NCI-H128 (cell line): ENCODE data around the gene PDE5A.
"Not testable (repeated sequence)": the region's sequence is repeated elsewhere in the genome, so short reads cannot be mapped to it uniquely, and the experiment has no call there.

Experiments
- DNase-seq: peaks from one replicate; lab custom pipeline; 2025; ENCODE audit not compliant: unreplicated experiment; lab: John Stamatoyannopoulos, UW

The PDE5A gene

DNA sequence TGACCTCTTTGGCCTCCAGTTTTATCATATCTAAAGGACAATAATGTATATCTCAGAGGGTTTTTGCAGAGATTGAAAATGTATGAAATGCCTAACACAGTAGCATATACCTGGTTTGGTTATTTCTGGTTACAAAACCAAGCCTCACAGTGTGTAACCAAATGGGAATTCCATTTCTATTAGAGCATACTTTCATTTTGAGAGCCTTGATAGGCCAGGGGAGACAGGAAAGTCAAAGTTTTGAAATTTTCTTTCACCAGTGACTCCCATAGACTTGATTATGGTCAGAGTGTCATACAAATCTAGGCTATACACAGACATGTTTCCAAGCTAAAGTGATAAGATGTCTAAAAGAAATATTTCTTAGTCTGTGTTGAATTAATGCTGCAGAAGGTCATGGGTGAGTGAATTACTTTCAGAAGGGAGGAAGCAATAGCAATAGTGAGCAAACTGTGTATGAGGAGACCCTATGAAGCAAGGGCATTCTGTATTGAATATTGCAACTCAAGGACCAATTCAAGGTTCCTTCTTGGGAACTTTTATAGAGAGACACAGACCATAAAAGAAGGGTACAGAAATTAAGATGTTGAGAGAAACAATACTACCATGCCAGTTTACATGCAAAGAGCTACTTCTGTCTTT lies 151.1 kb downstream of the PDE5A start:
- no peak for DNase-seq

DNA sequence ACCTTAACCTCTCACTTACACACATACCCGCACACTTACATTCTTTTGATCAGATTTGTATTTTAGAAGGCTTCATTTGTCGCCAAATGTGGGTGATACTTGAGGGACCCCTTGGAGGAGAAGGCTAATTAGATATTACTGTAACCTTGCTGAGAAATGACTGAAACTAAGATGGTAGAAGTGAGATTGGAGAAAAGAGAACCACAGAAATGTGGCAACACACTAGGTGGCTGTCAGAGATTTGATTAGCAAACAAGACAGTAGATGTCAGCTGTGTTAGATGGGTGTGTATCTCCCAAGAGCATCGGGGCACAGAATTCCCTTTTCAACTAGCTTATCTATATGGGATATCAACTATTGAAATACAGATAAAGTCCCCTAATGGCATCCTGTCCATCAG lies 157.3 kb downstream of the PDE5A start:
- no peak for DNase-seq

DNA sequence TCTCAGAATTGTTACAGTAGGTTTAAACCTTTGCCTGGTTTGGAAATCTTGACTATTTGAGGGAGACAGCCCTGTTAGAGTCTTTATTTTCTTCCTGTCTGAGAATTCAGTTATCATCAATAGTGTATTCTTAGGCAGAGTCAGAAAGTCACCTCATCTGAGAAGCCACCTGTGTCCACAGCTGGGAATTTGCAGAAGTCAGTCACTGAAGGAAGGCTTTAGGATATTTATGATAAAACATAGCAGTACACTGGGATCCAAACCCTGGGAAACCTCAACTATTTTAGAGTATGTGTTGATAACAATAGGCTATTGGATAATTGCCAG lies 157.9 kb downstream of the PDE5A start:
- DNase-seq, result not testable (repeated sequence)

DNA sequence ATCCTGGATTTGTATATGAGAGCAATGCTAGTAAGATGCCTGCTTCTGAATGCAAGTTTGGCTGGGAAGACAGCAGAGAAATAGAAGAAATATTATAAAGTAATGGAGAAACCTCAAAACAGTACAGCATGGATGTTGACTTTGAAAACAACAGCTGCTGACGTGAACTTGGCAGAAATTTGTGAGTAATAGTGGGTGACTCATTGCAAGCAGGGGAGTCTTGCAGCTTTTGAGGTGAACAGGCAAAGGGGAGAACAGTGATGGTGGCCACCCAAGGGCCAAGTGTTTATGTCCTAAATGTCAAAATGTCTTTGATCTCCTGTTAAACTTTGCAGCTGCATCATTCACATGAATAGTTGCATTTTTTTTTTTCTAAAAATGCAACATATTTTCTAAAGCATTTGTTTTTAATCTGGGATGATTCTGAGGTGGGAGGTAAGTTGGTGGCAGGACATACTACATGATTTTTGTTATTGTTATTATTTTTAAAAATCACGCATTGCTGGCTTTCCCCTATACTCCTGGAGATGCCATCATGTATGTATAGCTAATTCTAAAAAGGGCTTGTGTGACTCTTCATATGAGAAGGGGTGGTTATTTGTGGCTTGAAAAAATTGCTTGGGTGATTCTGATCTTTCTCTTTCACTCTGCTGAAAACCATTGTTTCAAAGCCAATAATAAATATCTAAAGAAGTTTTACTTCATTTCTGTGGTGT lies 158.4 kb downstream of the PDE5A start:
- DNase-seq, result not testable (repeated sequence)

DNA sequence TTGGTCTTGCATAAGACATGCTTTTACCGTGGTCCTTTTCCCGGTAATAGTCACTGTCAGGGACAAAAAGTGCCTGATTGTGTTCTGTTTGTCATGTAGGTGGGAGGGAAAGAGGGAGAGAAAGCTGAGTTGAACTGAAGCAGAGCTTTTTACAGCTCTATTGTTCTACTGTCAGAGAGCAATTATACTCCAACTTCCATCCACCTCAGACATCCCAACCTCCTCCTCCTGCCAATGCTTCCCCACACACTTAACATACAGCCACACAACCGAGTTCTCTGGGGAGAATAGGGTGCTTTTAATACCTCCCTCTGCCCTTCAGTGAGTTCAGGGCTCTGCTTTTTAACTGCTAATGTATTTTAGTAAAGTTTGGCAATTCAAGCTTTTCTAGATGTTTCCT lies 159.6 kb downstream of the PDE5A start:
- DNase-seq, result not testable (repeated sequence)

DNA sequence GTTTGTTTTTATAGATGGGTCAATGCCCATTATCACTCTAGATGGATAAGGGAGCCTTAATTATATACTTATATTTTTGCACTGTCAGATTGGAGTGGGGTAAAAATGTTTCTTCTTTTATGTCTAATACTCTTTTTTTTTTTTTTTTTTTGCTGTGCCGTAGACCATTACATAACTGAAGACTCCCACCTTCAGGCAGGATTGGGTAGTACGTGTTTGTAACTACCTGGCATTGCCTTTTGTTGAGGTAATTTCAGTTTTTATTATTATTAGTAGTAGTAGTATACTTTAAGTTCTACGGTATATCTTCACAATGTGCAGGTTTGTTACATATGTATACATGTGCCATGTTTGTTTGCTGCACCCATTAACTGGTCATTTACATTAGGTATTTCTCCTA lies 165.9 kb downstream of the PDE5A start:
- not testable (repeated sequence) for DNase-seq

DNA sequence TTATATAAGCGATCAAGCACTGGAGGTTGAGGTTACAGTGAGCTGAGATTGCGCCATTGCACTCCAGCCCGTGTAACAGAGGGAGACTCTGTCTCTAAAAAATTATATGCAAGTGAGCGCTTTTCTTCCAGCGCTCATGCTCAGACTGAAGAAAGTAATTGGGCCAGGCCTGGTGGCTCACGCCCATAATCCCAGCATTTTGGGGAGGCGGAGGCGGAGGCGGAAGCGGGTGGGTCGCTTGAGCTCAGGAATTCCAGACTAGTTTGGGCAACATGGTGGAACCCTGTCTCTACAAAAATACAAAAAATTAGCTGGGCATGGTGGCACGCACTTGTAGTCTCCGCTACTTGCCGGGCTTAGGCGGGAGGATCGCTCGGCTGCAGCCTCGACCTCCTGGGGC lies 172.9 kb downstream of the PDE5A start:
- DNase-seq, result not testable (repeated sequence)

DNA sequence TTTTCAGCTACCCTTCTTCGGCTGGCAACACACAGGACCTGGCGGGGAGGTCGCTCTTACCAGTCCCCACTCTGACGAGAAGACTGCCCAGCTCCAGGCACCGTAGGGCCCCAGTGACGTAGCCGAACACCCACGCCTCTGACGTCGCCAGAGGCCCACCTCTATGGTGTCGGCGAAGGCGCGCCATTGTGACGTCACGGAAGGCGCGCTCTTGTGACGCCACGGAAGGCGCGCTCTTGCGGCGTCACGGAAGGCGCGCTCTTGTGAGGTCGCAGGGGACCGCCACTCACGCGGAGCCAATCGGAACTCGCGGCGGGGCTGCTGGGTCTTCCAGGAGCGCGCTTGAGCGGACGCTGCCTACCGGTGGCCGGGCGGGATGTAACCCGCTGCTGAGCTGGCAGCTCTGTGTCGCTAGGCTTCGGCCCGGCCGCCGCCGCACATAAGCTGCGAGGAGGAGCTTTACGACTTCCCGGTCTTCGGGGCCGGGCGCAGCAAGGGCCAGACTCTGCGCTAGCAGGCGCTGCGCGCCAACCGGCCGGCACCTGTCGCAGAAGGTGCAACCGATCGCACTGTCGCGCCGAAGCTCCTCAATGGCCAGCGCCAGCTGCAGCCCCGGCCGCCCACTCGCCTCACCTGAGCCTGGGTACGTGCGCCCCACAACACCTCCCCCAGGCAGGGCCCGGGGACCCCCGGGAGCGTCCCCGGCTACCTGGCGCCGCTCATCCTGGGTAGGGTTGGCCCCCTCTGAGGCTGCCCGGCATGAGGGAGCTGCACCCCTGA lies 173.9 kb downstream of the PDE5A start:
- peak; percentile 80 for DNase-seq

DNA sequence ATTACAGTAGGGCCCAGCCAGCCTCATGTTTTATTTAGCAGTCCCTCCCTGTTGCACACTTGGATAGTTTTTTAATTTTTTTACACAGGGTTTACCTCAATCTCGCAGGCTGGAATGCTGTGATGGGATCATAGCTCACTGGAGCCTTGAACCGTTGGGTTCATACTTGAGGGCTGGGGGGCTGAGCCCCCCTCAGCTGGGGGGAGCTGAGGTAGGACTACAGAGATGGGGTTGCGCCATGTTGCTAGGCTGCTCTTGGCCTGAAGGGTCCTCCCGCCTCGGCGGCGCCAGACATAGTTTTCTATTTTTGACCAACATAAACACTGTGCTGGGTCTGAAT lies 174.5 kb downstream of the PDE5A start:
- DNase-seq, result not testable (repeated sequence)

DNA sequence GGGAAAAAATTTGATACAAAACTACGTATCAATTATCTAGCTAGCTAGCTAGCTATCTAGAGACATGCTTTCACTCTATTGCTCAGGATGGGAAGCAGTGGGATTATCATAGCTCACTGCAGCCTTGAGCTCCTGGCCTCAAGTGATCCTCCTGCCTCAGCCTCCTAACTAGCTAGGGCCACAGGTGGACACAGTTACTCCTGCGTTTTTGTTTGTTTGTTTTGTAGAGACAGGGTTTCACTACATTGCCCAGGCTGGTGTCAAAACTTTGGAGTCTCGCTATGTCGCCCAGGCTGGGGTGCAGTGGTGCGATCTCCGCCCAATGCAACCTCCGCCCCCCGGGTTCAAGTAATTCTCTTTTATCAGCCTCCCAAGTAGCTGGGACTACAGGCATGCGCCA lies 175.3 kb downstream of the PDE5A start:
- DNase-seq, result not testable (repeated sequence)

DNA sequence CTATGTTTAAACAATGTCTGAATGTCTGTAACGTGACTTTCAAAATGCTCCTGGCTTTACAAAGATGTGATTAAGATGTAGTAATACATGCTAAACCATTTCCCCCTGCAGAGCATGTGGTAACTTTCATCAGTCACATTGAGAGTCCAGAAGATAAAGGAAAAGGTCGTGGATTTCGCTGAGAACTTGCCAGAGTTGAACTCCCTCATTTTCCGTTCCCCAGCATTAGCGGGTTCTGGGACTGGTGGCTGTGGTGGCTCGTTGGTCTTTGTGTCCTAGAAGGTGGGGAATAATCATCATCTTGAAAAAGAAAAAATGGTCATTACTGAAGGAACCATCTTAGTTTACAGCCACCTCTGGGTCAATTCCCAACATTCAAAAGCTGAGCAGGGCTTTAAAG lies 178.8 kb downstream of the PDE5A start:
- not testable (repeated sequence) for DNase-seq
